ENCODE data around the gene SMCP.

SMCP gene, protein sequence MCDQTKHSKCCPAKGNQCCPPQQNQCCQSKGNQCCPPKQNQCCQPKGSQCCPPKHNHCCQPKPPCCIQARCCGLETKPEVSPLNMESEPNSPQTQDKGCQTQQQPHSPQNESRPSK

DNA sequence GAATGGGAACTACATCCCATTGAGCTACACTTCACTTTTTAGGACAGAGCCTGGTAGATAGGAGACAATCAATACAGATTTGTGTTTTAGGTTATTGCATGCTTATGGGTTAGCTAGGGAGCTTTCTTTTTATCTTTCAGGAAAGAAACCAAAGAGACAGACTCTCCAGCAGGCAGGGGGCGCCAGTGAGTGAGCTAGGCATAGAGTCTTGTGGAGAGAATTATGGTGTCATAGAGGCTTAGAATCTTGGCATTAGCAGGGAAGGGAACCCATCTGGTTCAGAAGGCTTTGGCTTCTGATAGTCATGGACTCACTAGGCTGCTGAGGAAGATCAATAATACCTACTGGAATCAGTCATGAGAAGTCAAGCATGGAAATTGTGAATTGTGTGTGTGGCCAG lies at the start of gene SMCP:
TSS of gene SMCP (plus strand) at position 281 of the 400 bp plus-strand sequence. CDS start 6,101 bp downstream, outside the sequence.
- no peak for DNase-seq (ENCODE audit: low spot score)

DNA sequence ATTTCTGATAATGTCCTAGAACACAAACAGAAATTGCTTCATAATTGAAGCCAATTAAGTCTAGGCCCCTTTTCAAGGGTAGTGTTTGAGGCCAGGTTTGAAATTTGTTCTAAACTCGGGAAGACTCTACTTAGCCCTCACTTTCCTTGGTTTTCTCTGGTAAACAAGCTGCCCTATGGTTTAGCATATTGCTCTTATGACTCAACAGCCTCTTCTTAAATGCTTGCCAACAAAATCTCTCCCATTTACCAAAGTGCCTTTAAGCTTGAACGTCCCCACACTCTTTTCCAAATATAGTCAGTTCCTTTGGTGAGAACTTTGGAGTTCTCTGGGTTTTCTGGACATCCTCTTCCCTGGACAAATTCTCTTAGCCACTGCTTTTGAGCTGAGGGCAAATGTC lies 41.3 kb upstream of the SMCP start:
- DNase-seq (ENCODE audit: low spot score), result no peak

DNA sequence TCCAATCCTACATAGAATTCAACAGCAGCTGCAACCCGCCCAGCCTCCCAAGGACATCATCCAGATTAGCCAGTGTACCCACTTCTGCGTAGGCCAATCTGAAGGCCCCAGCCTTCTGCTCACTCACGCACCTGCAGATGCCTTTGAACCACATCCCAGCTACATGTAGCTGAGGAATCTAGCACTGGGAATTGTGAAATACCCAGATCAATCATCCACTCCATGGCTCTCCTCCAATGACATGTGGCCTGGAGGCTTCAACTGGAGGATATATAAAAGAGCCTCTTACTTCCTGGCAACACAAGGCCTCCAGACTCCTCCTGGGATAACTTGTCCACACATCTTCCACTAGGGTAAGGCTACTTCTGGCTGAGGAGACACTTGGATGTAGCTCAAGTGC lies 35.6 kb upstream of the SMCP start, which contains the start of gene LCE6A:
TSS of gene LCE6A (plus strand) at position 301 of the 400 bp plus-strand sequence. CDS start 665 bp downstream, outside the sequence.
- no peak for DNase-seq (ENCODE audit: low spot score)

GRCh38 chr1:152855661-152856060 lies 22.5 kb upstream of the SMCP start:
- no peak for DNase-seq (ENCODE audit: low spot score)

- DNase-seq (ENCODE audit: low spot score), result no peak
Measured at GRCh38 chr1:152858062-152858461, 20.1 kb upstream of the SMCP start.

GRCh38 chr1:152859696-152860095 lies 18.4 kb upstream of the SMCP start, which contains the start of gene LCE7A:
Gene LCE7A (plus strand): TSS chr1:152859996. CDS start chr1:152860698, 702 bp downstream.
- DNase-seq (ENCODE audit: low spot score), result no peak

DNA sequence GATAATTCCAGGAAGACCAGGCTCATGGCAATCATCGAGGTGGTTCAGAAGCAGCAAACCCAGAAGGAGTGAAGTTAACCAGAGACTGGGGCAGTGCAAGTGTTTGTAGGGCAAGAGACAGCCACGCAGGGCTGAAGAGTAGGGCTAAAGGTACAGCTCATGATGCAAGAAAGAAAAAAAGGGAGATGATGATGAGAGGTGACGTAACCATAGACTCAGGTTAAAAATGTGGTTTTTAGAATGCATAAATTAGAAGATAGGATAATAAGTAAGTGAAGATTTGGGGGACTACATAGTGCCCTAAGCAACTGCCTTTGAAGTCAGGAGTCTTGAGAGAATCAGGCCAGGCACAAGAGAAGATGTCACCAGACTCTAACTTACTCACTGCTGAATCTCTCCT lies 18.0 kb upstream of the SMCP start:
- no peak for DNase-seq (ENCODE audit: low spot score)

DNA sequence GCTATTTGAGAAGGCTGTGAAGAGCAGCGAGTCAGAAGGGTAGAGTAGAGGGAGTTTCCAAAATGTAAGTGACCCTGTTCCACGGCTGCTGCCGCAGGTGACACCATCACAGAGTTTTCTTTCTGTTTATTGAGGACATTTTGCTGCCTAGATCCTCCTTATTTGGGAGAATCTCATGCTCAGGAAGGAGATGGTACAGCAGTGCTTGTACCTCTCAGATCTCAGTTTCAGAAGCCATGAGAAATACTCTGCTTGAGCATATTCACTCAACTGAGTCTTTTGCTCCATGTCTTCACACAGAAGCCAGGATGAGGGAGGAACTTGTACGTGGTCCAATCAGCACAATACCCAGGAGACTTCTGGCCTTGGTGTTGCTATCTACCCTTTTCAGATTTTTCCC lies 16.7 kb upstream of the SMCP start:
- DNase-seq (ENCODE audit: low spot score), result no peak

DNA sequence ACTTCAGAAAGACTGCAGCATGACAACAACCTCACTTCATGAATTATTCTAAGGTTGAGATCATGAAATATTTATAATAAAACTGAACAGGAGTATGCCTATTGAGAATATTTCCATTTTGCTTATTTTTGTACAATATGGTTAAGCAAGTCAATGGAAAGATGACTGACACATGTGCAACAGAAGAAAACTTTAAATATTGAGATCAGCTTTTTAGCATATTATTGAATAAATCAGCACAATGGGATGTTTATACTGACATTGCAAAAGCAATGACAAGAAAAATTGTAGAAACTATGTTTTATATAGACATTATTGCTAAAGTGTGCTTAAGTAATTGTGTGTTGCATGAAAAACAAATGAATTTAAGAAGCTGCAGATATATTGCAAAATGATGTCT lies 13.7 kb upstream of the SMCP start:
- no peak for DNase-seq (ENCODE audit: low spot score)

- DNase-seq (ENCODE audit: low spot score), result no peak
Measured at GRCh38 chr1:152866321-152866720, 11.8 kb upstream of the SMCP start.

- peak; percentile 84 for DNase-seq (ENCODE audit: low spot score)
Measured at GRCh38 chr1:152869808-152870419, 8.2 kb upstream of the SMCP start.

DNA sequence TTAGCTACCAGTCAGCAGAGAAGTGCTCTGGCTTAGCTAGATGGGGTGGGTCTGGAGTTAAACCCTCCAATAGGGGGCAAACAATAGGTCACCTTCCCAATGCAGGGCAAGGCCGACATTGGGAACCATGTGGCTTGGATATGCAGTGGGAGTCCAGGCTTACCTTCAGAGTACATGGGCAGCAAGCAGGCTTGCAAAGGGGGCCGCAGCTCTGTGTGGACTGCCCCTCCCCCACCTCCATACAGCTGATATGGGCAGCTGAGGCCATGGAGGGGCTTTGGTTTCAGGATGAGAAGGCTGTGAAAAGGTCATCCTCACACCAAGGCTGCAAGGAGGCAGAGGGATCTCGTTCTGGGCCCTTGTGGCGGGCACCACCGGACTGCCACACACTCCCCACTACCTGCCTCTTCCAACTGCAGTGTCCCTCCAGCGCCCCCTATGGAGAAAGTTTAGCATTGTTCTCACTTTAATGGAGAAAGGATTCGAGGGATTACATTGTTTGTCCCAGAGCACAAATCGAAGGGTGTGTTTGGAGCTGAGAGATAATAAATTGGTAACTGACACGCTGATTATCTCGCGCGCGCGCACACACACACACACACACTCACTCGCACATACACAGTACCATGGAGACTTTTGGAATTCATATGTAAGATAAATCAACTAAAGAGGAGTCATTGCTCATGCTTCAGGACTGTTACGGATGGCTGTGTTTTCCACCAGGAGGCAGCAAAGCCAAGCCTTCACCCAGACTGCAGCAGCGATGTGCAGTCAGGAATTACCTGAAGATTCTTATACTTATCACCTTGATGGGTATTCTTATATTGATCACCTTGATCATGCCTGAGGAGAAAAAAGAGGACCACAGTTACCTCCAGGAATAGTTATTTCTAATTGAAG lies 7.0 kb upstream of the SMCP start:
- peak; percentile 24 for DNase-seq (ENCODE audit: low spot score)

GRCh38 chr1:152871731-152872126 lies 6.4 kb upstream of the SMCP start:
- no peak for DNase-seq (ENCODE audit: low spot score)

- DNase-seq (ENCODE audit: low spot score), result no peak
Measured at GRCh38 chr1:152873495-152873894, 4.6 kb upstream of the SMCP start.

DNA sequence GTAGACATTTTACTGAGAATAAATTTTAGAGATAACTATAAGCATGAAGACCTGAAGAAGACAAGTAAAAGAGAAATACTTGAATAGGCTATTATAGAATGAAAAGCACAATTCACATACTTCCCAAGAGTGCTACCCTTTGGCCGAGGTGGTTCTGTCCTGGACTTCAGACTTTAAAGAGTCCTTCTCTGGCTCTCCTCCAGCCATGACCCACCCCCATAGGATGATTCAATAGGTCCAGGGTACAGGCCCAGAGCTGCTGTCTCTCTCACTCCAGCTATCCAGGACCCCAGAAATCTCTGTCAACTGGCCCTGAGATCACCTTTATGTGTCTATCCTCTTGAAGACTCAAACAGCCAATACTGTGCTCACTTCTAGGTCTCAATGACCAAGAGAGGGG lies 1.3 kb upstream of the SMCP start:
- no peak for DNase-seq (ENCODE audit: low spot score)

DNA sequence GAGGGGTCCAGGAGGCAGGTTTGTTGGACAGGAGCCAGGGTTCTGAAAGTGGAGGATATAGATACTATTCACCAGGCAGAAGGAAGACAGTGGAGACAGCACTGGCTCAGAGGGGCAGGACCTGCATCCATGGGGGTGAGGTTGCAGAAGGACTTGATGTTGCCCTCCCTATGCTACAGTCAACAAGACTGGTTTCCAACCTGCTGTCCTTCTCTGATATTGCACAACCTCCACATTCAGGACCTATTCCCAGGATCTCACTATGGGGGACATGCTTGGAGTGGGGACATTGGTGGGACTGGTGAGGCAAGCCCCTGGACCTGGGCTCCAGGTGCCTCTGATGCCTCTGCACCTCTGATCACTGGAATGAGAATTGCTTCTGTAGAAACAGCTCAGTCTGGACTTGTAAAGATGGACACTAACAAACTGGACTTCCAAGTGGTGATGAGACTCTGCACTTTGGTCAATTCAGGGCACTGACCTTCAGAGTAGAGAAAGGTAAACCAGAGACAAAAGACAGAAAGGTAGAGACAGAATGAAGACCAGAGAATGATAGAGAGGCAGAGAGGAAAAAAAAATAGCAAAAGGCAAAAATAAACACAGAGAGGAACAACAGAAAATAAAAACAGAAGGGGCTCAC lies 1.6 kb downstream of the SMCP start:
- no peak for DNase-seq (ENCODE audit: low spot score)

- DNase-seq (ENCODE audit: low spot score), result no peak
Measured at GRCh38 chr1:152880316-152880715, 2.2 kb downstream of the SMCP start.

DNA sequence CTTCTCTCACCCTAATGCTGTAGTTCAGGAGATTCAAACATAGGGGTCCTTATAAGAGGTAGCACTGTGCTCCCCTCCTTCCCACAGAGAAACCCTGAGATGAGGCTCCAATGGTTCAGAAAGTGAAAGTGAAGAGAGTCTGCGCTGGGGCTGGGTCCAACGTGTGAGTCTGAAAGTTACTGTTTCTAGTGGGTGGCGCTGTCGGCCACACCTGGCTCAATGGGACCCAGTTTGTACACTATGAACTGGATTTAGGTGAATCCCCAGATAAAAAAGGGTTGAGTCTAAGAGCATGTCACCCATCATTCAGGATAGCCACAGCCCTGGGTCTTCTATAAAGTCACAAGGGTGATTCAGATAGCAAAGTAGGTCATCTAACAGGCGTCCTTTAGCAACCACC lies 2.8 kb downstream of the SMCP start:
- DNase-seq (ENCODE audit: low spot score), result no peak

DNA sequence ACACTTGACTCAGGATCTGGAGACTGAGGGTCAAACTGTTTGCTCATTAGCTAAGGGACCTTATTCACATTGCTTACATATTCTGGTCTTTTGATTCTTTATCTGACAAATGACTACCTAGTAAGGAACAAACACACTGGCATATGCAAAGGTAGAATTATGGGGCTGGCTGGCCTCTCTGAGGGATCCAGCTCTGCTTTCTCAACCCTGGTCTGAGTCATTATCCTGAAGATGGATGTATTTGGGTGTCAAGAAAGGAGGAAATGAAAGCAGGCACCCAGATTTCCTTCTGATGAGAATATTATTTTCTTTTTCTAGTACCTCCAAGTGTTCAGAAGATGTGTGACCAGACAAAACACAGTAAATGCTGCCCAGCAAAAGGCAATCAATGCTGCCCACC lies 6.0 kb downstream of the SMCP start:
- no peak for DNase-seq (ENCODE audit: low spot score)

DNA sequence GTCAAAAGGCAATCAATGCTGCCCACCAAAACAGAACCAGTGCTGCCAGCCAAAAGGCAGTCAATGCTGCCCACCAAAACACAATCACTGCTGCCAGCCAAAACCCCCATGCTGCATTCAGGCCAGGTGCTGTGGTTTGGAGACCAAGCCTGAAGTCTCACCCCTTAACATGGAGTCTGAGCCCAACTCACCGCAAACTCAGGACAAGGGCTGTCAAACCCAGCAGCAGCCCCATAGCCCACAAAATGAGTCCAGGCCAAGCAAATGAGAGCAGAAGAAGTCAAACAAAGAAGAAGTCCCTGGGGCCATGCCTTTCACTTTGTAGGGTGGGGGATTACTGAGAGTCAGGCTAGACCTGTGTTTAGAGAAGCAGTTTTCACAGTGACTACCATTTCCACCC lies 6.4 kb downstream of the SMCP start:
- DNase-seq (ENCODE audit: low spot score), result no peak

DNA sequence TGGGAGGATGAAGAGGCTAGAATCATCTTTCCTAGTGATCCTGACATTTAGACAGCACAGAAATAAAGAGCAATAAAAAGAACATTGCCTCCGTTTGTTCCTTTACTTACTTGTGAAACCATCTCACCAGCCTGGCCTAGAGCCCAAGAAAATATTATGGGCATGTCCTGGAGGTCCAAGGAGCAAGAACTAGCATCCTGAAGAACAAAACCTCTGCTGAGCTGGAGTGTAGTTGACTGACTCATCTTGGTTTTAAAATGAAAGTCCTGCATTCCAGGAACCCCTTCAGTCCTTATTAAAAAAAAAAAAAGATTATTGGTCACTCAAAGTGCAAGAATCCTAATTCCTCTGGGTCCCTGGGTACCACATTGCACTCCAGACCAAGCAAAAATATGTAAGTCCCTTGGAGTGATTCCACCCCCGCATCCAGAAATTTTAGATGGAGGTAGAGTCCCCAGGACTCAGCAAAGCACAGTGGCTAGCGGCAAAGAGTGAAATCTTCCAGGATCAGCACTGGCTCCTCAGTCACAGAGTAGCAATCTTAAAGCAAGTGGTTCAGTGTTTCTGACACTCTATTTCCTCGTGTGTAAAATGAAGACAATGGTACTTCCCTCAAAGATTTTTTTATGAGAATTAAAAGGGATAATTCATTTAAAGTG lies 7.0 kb downstream of the SMCP start:
- peak; percentile 20 for DNase-seq (ENCODE audit: low spot score)

DNA sequence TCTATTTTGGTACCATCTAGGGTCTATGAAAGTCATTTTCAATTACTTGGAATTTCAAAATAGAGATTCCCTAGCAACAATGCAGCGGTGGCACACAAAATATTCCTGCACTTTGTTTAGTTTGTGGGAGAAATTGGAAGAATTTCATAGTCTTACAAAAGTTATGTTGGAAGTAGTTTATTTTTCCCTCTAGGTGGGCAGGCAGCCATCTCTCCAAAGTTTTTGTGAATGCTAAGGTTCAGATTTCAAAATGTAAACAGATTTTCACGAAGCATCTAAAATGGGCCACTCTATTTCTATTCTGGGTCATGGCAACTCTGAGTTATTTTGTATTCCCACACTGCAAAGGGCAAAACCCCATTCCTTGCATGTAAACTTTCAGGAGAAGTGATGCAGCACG lies 8.0 kb downstream of the SMCP start:
- DNase-seq (ENCODE audit: low spot score), result no peak
